Neural cell (in vitro differentiated cells): ENCODE measurements around the gene TTC22. TPM values are rescaled to one million over a fixed set of nuclear protein-coding genes. Genes with fewer than 3 reads are reported as not detected.

Experiments used
- H2AFZ ChIP-seq: fragments of 200-600, 300-800 bp; sonication (generic), shearing (Covaris generic); 2 replicates; pipeline ENCODE4 v1.6.0; 2014; ENCODE audit warnings: low read depth, mild to moderate bottlenecking, antibody characterized with exemption, low read length, moderate library complexity
- H3F3A ChIP-seq: fragments of 200-600 bp; shearing (Covaris generic); 2 replicates; pipeline ENCODE4 v1.6.1; 2016; ENCODE audit warnings: mild to moderate bottlenecking, moderate library complexity, mixed read lengths, antibody characterized with exemption, low read length; ENCODE audit not compliant: insufficient read depth, poor library complexity, severe bottlenecking
- H3K27ac ChIP-seq: fragments of 200-600, 300-800 bp; sonication (generic), shearing (Covaris generic); 2 replicates; pipeline ENCODE4 v1.5.1; 2014; ENCODE audit warnings: mild to moderate bottlenecking, low read length, moderate library complexity
- H3K27me3 ChIP-seq: fragments of 300-800, 200-600 bp; sonication (generic), shearing (Covaris generic); 2 replicates; pipeline ENCODE4 v1.6.0; 2014; ENCODE audit warnings: mild to moderate bottlenecking, low read depth, low read length, moderate library complexity; ENCODE audit not compliant: insufficient read depth
- H3K36me3 ChIP-seq: fragments of 300-800, 200-600 bp; sonication (generic), shearing (Covaris generic); 2 replicates; pipeline ENCODE4 v1.5.1; 2014; ENCODE audit warnings: mild to moderate bottlenecking, antibody characterized with exemption, low read length, moderate library complexity; ENCODE audit not compliant: insufficient read depth
- H3K4me2 ChIP-seq: fragments of 300-800, 200-600 bp; sonication (generic), shearing (Covaris generic); 2 replicates; pipeline ENCODE4 v1.6.0; 2014; ENCODE audit warnings: mild to moderate bottlenecking, low read length
- H3K4me3 ChIP-seq: fragments of 300-800, 200-600 bp; sonication (generic), shearing (Covaris generic); 2 replicates; pipeline ENCODE4 v1.5.1; 2014; ENCODE audit warnings: mild to moderate bottlenecking, low read length, moderate library complexity
- H3K79me2 ChIP-seq: fragments of 200-600 bp; shearing (Covaris generic); replicated peaks from 2 replicates; pipeline ENCODE4 v1.6.0; 2014; ENCODE audit warnings: mild to moderate bottlenecking, low read length, moderate library complexity; ENCODE audit not compliant: insufficient read depth
- H3K9ac ChIP-seq: fragments of 300-800, 200-600 bp; sonication (generic), shearing (Covaris generic); 2 replicates; pipeline ENCODE4 v1.6.1; 2016; ENCODE audit warnings: mild to moderate bottlenecking, low read length, mixed read lengths
- H3K9me2 ChIP-seq: fragments of 200-600 bp; shearing (Covaris generic); 2 replicates; pipeline ENCODE4 v1.6.1; 2016; ENCODE audit warnings: mild to moderate bottlenecking, low read length, mixed read lengths; ENCODE audit not compliant: insufficient read depth
- H3K9me3 ChIP-seq: fragments of 200-600, 300-800 bp; sonication (generic), shearing (Covaris generic); 2 replicates; pipeline ENCODE4 v1.6.1; 2016; ENCODE audit warnings: mild to moderate bottlenecking, mixed run types, low read length, moderate library complexity, mixed read lengths
- H4K20me1 ChIP-seq: fragments of 200-600 bp; shearing (Covaris generic); 2 replicates; pipeline ENCODE4 v1.6.1; 2016; ENCODE audit warnings: mild to moderate bottlenecking, mixed run types; ENCODE audit not compliant: insufficient read depth
- EP300 ChIP-seq: fragments of 450-650 bp; conservative IDR thresholded peaks from 2 replicates; pipeline ENCODE4 v1.6.1; 2014; ENCODE audit warnings: antibody characterized with exemption, mild to moderate bottlenecking, moderate library complexity; ENCODE audit not compliant: poor library complexity, severe bottlenecking
- EZH2 ChIP-seq: fragments of 200-600, 300-800 bp; shearing (Covaris generic), sonication (generic); IDR thresholded peaks from 2 replicates; pipeline ENCODE4 v1.6.1; 2014; ENCODE audit warnings: antibody characterized with exemption, low read length, borderline replicate concordance, mild to moderate bottlenecking; ENCODE audit not compliant: insufficient read depth, poor library complexity, severe bottlenecking
- MXI1 ChIP-seq: fragments of 450-650 bp; conservative IDR thresholded peaks from 2 replicates; pipeline ENCODE4 v1.6.1; 2014; ENCODE audit warnings: antibody characterized with exemption, mild to moderate bottlenecking; ENCODE audit not compliant: poor library complexity, severe bottlenecking
- POLR2AphosphoS5 ChIP-seq: IDR thresholded peaks from 2 replicates; pipeline ENCODE4 v1.6.1; 2012
- RAD21 ChIP-seq: fragments of 450-650 bp; conservative IDR thresholded peaks from 2 replicates; pipeline ENCODE4 v1.6.1; 2014; ENCODE audit warnings: antibody characterized with exemption, mild to moderate bottlenecking, moderate library complexity
- SMC3 ChIP-seq: fragments of 450-650 bp; conservative IDR thresholded peaks from 2 replicates; pipeline ENCODE4 v1.6.1; 2014; ENCODE audit warnings: antibody characterized with exemption, mild to moderate bottlenecking, moderate library complexity; ENCODE audit not compliant: poor library complexity
- TAF1 ChIP-seq: IDR thresholded peaks from 2 replicates; pipeline ENCODE4 v1.6.1; 2012; ENCODE audit warnings: low read depth
- polyA plus RNA-seq: library from polyadenylated mRNA; depleted of rRNA; stranded (reverse); fragments of >200 nt; gene quantifications from 2 replicates; pipeline ENCODE4 v1.2.3, GENCODE V29; 2014
- TF ChIP-seq, protein P1 (sequence below): fragments of 450-650 bp; IDR thresholded peaks from 2 replicates; pipeline ENCODE4 v1.5.1; 2014; ENCODE audit warnings: antibody characterized with exemption, mild to moderate bottlenecking, moderate library complexity; ENCODE audit not compliant: poor library complexity, severe bottlenecking
- TF ChIP-seq, protein P2 (sequence below): IDR thresholded peaks from 2 replicates; pipeline ENCODE4 v1.6.1; 2012; ENCODE audit warnings: borderline replicate concordance

The TTC22 gene
- polyA plus RNA-seq, 1 donor from 2014 or later: not detected

DNA sequence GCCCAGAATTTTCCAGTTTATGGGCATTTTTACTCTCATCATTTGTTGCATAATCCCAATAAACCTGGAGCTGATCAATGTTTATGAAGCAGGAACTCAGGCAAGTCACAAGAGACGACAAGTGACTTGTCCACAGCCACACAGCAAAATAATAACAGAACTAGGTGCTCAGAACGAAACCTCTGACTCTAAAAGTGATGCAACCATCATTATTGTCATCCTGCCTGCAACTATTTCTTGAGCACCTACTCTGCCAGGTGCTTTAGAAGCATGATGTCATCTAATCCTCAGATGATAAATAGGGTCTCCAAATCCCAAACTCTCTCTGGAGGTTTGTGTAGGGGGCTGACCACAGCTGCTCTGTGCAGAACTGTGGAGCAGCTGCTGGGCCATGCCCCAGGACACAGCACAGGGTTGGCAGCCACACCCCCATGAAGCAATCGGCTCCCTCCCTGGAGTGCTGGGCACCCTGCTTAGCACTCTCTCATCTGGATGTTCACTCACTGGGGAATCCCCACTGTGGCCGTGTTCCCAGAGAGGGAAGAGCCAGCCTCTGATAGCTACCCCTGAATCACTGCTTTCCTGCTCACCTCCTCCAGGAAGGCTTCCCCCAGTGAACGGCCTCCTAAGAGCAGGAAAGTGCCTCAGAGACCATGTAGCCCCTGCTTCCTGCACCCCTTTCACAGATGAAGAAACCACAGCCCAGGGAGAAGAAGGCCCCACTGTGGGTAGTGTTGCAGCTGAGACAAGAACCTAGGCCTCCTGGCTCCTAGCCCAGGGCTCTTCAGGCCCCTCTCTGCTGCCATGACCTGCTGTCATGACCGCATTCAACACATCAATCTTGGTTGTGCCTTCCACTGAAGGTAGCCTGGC is 2.1 kb downstream of the TTC22 start:
- no peaks in the 10 kb centered on the region for H3K9me3 ChIP-seq
- H3K4me2 ChIP-seq: no peak overlapping the region
- H3K36me3 ChIP-seq: no peaks in the 10 kb centered on the region
- no peaks in the 10 kb centered on the region for H4K20me1 ChIP-seq
- no peaks in the 10 kb centered on the region for H3K9me2 ChIP-seq
- H3K9ac ChIP-seq: no peak overlapping the region
- no peak overlapping the region for H2AFZ ChIP-seq
- H3F3A ChIP-seq: no peaks in the 10 kb centered on the region
- H3K79me2 ChIP-seq: no peaks in the 10 kb centered on the region
- no peak overlapping the region for H3K27ac ChIP-seq
- H3K4me3 ChIP-seq: no peak overlapping the region
- no peak for TF ChIP-seq SMC3
- TF ChIP-seq EZH2: no peak
- TF ChIP-seq RAD21: no peak
- no peak for TF ChIP-seq POLR2AphosphoS5
- TF ChIP-seq MXI1: no peak
- TF ChIP-seq, protein P1, sequence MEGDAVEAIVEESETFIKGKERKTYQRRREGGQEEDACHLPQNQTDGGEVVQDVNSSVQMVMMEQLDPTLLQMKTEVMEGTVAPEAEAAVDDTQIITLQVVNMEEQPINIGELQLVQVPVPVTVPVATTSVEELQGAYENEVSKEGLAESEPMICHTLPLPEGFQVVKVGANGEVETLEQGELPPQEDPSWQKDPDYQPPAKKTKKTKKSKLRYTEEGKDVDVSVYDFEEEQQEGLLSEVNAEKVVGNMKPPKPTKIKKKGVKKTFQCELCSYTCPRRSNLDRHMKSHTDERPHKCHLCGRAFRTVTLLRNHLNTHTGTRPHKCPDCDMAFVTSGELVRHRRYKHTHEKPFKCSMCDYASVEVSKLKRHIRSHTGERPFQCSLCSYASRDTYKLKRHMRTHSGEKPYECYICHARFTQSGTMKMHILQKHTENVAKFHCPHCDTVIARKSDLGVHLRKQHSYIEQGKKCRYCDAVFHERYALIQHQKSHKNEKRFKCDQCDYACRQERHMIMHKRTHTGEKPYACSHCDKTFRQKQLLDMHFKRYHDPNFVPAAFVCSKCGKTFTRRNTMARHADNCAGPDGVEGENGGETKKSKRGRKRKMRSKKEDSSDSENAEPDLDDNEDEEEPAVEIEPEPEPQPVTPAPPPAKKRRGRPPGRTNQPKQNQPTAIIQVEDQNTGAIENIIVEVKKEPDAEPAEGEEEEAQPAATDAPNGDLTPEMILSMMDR: no peak
- no peak for TF ChIP-seq TAF1
- TF ChIP-seq, protein P2, sequence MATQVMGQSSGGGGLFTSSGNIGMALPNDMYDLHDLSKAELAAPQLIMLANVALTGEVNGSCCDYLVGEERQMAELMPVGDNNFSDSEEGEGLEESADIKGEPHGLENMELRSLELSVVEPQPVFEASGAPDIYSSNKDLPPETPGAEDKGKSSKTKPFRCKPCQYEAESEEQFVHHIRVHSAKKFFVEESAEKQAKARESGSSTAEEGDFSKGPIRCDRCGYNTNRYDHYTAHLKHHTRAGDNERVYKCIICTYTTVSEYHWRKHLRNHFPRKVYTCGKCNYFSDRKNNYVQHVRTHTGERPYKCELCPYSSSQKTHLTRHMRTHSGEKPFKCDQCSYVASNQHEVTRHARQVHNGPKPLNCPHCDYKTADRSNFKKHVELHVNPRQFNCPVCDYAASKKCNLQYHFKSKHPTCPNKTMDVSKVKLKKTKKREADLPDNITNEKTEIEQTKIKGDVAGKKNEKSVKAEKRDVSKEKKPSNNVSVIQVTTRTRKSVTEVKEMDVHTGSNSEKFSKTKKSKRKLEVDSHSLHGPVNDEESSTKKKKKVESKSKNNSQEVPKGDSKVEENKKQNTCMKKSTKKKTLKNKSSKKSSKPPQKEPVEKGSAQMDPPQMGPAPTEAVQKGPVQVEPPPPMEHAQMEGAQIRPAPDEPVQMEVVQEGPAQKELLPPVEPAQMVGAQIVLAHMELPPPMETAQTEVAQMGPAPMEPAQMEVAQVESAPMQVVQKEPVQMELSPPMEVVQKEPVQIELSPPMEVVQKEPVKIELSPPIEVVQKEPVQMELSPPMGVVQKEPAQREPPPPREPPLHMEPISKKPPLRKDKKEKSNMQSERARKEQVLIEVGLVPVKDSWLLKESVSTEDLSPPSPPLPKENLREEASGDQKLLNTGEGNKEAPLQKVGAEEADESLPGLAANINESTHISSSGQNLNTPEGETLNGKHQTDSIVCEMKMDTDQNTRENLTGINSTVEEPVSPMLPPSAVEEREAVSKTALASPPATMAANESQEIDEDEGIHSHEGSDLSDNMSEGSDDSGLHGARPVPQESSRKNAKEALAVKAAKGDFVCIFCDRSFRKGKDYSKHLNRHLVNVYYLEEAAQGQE: no peak
- TF ChIP-seq EP300: no peak
- H3K27me3 ChIP-seq: no peaks in the 10 kb centered on the region

DNA sequence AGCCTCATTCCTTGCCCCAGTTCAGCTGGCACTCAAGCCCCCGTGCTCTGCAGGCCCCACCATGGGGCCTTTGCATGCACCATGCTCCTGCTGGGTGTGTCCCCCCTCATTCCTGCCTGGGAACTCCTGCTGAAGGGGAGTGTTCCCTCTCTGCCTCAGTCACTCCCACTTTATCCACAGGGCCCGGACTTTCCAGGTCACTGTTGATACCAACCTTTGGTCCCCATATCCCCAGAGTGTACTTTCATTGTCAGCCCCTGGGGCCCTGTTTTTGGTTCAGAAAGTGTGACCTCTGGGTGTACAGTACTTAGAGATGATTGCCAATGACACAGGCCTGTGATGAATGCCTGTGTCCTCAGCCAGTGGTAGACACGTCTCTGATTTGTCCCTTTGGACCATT is 2.9 kb downstream of the TTC22 start:
- no peaks in the 10 kb centered on the region for H3K9me3 ChIP-seq
- H3K9me2 ChIP-seq: no peaks in the 10 kb centered on the region
- no peak overlapping the region for H2AFZ ChIP-seq
- H3K36me3 ChIP-seq: no peaks in the 10 kb centered on the region
- no peak overlapping the region for H3K4me3 ChIP-seq
- no peaks in the 10 kb centered on the region for H3K27me3 ChIP-seq
- no peak overlapping the region for H3K9ac ChIP-seq
- no peaks in the 10 kb centered on the region for H4K20me1 ChIP-seq
- H3K79me2 ChIP-seq: no peaks in the 10 kb centered on the region
- no peaks in the 10 kb centered on the region for H3F3A ChIP-seq
- TF ChIP-seq SMC3: no peak
- TF ChIP-seq EZH2: no peak
- TF ChIP-seq EP300: no peak
- no peak for TF ChIP-seq POLR2AphosphoS5
- TF ChIP-seq, protein P1: no peak
- TF ChIP-seq, protein P2: no peak
- no peak for TF ChIP-seq RAD21
- TF ChIP-seq TAF1: no peak
- TF ChIP-seq MXI1: no peak
- no peak overlapping the region for H3K27ac ChIP-seq
- no peak overlapping the region for H3K4me2 ChIP-seq
